ENCODE measurements around the gene PRR15L. TPM values are rescaled to one million over a fixed set of nuclear protein-coding genes. Genes with fewer than 3 reads are reported as not detected.
"Not testable (repeated sequence)": the region's sequence is repeated elsewhere in the genome, so short reads cannot be mapped to it uniquely, and the experiment has no call there.

The PRR15L gene
- total RNA-seq, 3 donors from 2014 or later (not counting 1 experiment from before 2014, with no cell fraction given): not detected

DNA sequence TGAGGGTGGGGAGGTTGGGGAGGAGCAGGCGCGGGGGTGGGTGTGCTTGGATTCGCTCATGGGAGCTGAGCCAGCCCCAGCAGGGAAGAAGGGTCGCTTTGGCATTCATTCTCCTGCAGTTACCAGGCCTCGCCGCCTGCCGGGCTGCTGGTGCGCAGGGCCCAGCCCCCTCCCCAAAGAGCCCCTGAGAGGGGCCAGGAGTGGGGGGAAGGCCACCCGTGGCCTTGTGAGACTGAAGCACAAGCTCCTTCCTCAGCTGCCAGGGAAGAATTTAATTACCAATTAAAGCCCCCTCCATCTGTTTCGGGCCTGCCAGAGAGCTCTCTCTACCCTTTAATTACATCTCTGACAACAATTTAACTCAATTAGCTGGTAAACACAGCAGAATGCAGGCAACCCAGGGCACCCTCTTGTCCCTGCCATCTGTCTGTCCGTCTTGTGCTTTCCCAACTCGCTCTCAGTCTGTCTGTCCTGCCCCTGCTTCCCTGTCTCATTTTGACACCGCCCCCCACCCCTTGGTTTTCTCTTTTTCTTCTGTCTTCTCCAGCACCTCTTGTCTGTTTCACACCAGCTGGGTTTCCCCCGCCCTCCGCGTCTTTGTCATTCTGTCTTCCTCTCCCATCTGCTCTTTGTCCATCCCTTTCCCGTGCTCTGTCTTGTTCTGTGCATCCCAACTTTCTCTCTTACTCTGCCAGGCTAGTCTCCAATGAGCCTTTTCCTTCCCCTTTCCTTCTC, 45.9 kb upstream of the PRR15L start:
- no peaks in the 10 kb centered on the region for H3K36me3 Mint-ChIP-seq
- WGBS (ENCODE audit: insufficient coverage): 90% methylated on average over 17 of the region's 17 CpGs
- H3K4me3 Mint-ChIP-seq: no peak overlapping the region
- DNase-seq: no peak
- no peaks in the 10 kb centered on the region for H3K9me3 ChIP-seq (ENCODE audit: control insufficient read depth, insufficient read depth, low read length)
- peaks cover 2% of the 10 kb centered on the region for H3K27me3 ChIP-seq (ENCODE audit: control insufficient read depth, insufficient read depth, low read length)
- TF ChIP-seq, protein P1, sequence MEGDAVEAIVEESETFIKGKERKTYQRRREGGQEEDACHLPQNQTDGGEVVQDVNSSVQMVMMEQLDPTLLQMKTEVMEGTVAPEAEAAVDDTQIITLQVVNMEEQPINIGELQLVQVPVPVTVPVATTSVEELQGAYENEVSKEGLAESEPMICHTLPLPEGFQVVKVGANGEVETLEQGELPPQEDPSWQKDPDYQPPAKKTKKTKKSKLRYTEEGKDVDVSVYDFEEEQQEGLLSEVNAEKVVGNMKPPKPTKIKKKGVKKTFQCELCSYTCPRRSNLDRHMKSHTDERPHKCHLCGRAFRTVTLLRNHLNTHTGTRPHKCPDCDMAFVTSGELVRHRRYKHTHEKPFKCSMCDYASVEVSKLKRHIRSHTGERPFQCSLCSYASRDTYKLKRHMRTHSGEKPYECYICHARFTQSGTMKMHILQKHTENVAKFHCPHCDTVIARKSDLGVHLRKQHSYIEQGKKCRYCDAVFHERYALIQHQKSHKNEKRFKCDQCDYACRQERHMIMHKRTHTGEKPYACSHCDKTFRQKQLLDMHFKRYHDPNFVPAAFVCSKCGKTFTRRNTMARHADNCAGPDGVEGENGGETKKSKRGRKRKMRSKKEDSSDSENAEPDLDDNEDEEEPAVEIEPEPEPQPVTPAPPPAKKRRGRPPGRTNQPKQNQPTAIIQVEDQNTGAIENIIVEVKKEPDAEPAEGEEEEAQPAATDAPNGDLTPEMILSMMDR (IDR thresholded peaks at IDR 0.05): no peak
- intact Hi-C loops (cut with micrococcal nuclease): no loop called here
- H3K27ac Mint-ChIP-seq: no peak overlapping the region
- no peaks in the 10 kb centered on the region for H3K9me3 Mint-ChIP-seq
- H3K27ac ChIP-seq (ENCODE audit: low read length): no peak overlapping the region
- no peak overlapping the region for H3K4me3 ChIP-seq (ENCODE audit: low read length)
- H3K36me3 ChIP-seq (ENCODE audit: control insufficient read depth, insufficient read depth, low read length): no peaks in the 10 kb centered on the region
- H3K27me3 Mint-ChIP-seq (ENCODE audit: low read depth in 2 of 2): peaks cover 15 to 28% of the 10 kb centered on the region in 2 donors
- H3K4me1 ChIP-seq (ENCODE audit: control insufficient read depth, insufficient read depth, low read length): peaks cover 3% of the 10 kb centered on the region
- no peaks in the 10 kb centered on the region for H3K4me1 Mint-ChIP-seq
- ATAC-seq: no peak

DNA sequence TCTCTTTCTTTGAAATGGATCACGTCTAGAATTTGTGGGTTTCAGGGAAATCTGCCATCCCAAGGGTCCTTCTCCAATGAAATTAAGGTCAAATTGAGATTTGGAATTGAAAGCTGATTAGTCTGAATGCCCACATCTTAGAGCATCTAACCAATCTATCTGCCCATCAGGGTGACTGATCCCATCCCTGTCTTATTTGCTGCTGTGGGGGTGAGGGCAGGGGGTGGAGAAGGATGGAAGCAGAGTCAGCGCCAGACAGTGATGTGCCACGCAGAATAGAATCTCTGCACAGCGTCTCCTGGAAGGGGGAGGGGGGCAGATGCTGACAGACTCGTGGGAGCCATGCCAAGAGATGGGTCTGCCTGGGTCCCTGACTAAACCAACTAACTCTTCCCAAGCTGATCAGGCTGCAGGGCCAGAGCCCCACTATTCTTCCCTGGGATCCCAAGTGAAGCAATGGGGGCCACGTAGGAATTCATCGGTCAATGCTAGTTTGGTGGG, 45.3 kb upstream of the PRR15L start:
- Mint-ChIP-seq H3K4me3 (no peak overlapping the region), H3K9me3 (no peaks in the 10 kb centered on the region), H3K36me3 (no peaks in the 10 kb centered on the region), H3K27me3 (ENCODE audit: low read depth in 2 of 2) (peaks cover 12 to 23% of the 10 kb centered on the region in 2 donors), H3K27ac (no peak overlapping the region), H3K4me1 (no peaks in the 10 kb centered on the region)
- Histone ChIP-seq H3K27me3 (ENCODE audit: control insufficient read depth, insufficient read depth, low read length) (peaks cover 2% of the 10 kb centered on the region), H3K27ac (ENCODE audit: low read length) (no peak overlapping the region), H3K4me1 (ENCODE audit: control insufficient read depth, insufficient read depth, low read length) (peaks cover 3% of the 10 kb centered on the region), H3K9me3 (ENCODE audit: control insufficient read depth, insufficient read depth, low read length) (no peaks in the 10 kb centered on the region), H3K4me3 (ENCODE audit: low read length) (no peak overlapping the region), H3K36me3 (ENCODE audit: control insufficient read depth, insufficient read depth, low read length) (no peaks in the 10 kb centered on the region)
- DNase-seq (no peak), ATAC-seq (no peak)
- intact Hi-C loops (cut with micrococcal nuclease): no loop called here
- WGBS (ENCODE audit: insufficient coverage): 87% methylated on average over 6 of the region's 7 CpGs
- TF ChIP-seq, protein P1 (IDR thresholded peaks at IDR 0.05): no peak

DNA sequence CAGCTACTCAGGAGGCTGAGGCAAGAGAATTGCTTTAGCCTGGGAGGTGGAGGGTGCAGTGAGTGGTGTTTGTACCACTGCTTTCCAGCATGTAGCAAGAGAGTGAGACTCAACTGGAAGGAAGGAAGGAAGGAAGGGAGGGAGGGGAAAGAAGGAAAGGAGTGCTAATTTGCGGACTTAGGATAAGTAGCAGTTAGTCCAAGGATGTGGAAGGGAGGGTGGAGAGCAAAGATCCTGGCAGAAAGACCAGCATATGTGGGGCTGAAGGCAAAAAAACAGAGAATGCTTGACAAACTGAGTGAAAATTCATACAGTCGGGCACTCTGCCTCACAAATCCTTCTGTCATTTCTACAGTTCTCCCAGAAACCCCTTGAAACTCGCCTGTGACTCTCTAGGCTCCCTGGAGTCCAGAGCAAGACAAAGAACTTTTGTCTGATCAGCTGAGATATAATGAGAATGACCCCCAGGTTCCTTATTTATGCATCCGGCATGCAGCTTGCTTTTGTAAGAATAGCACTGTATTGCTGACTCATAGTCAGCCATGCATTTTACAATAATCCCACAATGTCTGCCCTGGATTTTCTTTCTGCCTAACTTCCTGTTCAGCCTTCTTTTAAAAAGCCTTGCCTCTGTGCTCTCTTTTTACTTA, 44.7 kb upstream of the PRR15L start:
- Mint-ChIP-seq H3K27ac (no peak overlapping the region), H3K36me3 (no peaks in the 10 kb centered on the region), H3K4me1 (no peaks in the 10 kb centered on the region), H3K27me3 (ENCODE audit: low read depth in 2 of 2) (peaks cover 12 to 21% of the 10 kb centered on the region in 2 donors), H3K4me3 (no peak overlapping the region), H3K9me3 (no peaks in the 10 kb centered on the region)
- ATAC-seq (no peak), DNase-seq (no peak)
- WGBS (ENCODE audit: insufficient coverage): 21% methylated on average over 4 of the region's 4 CpGs
- Histone ChIP-seq H3K4me3 (ENCODE audit: low read length) (no peak overlapping the region), H3K36me3 (ENCODE audit: control insufficient read depth, insufficient read depth, low read length) (no peaks in the 10 kb centered on the region), H3K27me3 (ENCODE audit: control insufficient read depth, insufficient read depth, low read length) (peaks cover 2% of the 10 kb centered on the region), H3K4me1 (ENCODE audit: control insufficient read depth, insufficient read depth, low read length) (peaks cover 3% of the 10 kb centered on the region), H3K27ac (ENCODE audit: low read length) (no peak overlapping the region), H3K9me3 (ENCODE audit: control insufficient read depth, insufficient read depth, low read length) (no peaks in the 10 kb centered on the region)
- TF ChIP-seq, protein P1 (IDR thresholded peaks at IDR 0.05): no peak
- intact Hi-C loops (cut with micrococcal nuclease): no loop called here

DNA sequence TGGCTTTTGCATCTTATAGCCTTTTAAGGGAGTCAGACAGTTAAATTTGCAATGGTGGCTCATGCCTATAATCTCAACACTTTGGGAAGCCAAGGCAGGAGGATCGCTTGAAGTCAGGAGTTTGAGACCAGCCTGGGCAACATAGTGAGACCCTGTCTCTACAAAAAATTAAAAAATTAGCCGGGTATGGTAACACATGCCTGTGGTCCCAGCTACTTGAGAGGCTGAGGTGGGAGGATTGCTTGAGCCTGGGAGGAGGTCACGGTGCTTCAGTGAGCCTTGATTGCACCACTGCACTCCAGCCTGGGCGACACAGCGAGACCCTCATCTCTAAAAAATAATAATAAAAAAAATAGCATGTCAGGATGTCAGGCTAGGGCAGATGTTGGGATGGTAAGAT, 44.0 kb upstream of the PRR15L start:
- H3K4me1 ChIP-seq (ENCODE audit: control insufficient read depth, insufficient read depth, low read length); DNase-seq; H3K4me1 Mint-ChIP-seq; H3K27me3 ChIP-seq (ENCODE audit: control insufficient read depth, insufficient read depth, low read length); H3K36me3 Mint-ChIP-seq; ATAC-seq; H3K27ac Mint-ChIP-seq; H3K9me3 Mint-ChIP-seq; H3K36me3 ChIP-seq (ENCODE audit: control insufficient read depth, insufficient read depth, low read length); H3K4me3 ChIP-seq (ENCODE audit: low read length); H3K9me3 ChIP-seq (ENCODE audit: control insufficient read depth, insufficient read depth, low read length); intact Hi-C loops (cut with micrococcal nuclease); H3K4me3 Mint-ChIP-seq; H3K27ac ChIP-seq (ENCODE audit: low read length): not testable (repeated sequence)
- WGBS (ENCODE audit: insufficient coverage): 96% methylated on average over 3 of the region's 5 CpGs
- H3K27me3 Mint-ChIP-seq (ENCODE audit: low read depth in 2 of 2): peaks cover 8 to 14% of the 10 kb centered on the region in 2 donors

Measured in natural killer cell (primary cell).